H9 (cell line): ENCODE results near the gene SIK2. TPM values are rescaled to one million over a fixed set of nuclear protein-coding genes. Genes with fewer than 3 reads are reported as not detected.

Experiments
- DNase-seq: peaks from one replicate; pipeline ENCODE4 v3.0.0-alpha.2; 2017
- H2AFZ ChIP-seq: one replicate; pipeline ENCODE4 v1.6.1; 2013; ENCODE audit warnings: mild to moderate bottlenecking, low read length, control low read depth, moderate library complexity
- H2AK5ac ChIP-seq: 2 replicates; pipeline ENCODE4 v1.6.1; 2013; ENCODE audit warnings: low read length, control low read depth, mixed read lengths; ENCODE audit not compliant: insufficient read length
- H2BK120ac ChIP-seq: one replicate; pipeline ENCODE4 v1.6.1; 2013; ENCODE audit warnings: low read depth, mild to moderate bottlenecking, low read length, control low read depth, inconsistent platforms; ENCODE audit not compliant: poor library complexity, severe bottlenecking
- H2BK12ac ChIP-seq: 2 replicates; pipeline ENCODE4 v1.6.1; 2013; ENCODE audit warnings: low read length, control low read depth, mixed read lengths, low read depth; ENCODE audit not compliant: insufficient read length
- H2BK15ac ChIP-seq: 2 replicates; pipeline ENCODE4 v1.6.1; 2013; ENCODE audit warnings: low read depth, low read length, control low read depth
- H2BK20ac ChIP-seq: one replicate; pipeline ENCODE4 v1.6.1; 2013; ENCODE audit warnings: low read depth, mild to moderate bottlenecking, low read length, control low read depth, inconsistent platforms; ENCODE audit not compliant: poor library complexity, severe bottlenecking
- H2BK5ac ChIP-seq: 2 replicates; pipeline ENCODE4 v1.6.1; 2013; ENCODE audit warnings: low read length, control low read depth, mixed read lengths; ENCODE audit not compliant: insufficient read length
- H3K14ac ChIP-seq: 2 replicates; pipeline ENCODE4 v1.6.1; 2013; ENCODE audit warnings: low read length, control low read depth; ENCODE audit not compliant: insufficient read depth
- H3K18ac ChIP-seq: 2 replicates; pipeline ENCODE4 v1.6.1; 2013; ENCODE audit warnings: low read depth, mild to moderate bottlenecking, mixed read lengths, low read length, control low read depth; ENCODE audit not compliant: insufficient read length
- H3K23ac ChIP-seq: 2 replicates; pipeline ENCODE4 v1.6.1; 2013; ENCODE audit warnings: low read length, control low read depth, mixed read lengths, low read depth; ENCODE audit not compliant: insufficient read length
- H3K23me2 ChIP-seq: 2 replicates; pipeline ENCODE4 v1.6.1; 2013; ENCODE audit warnings: low read depth, mild to moderate bottlenecking, mixed read lengths, low read length, control low read depth; ENCODE audit not compliant: insufficient read length, poor library complexity, severe bottlenecking
- H3K27ac ChIP-seq: 2 replicates; pipeline ENCODE4 v1.5.1; 2013; ENCODE audit warnings: low read length, control low read depth, mixed read lengths, low read depth; ENCODE audit not compliant: insufficient read length
- H3K27me3 ChIP-seq: 2 replicates; pipeline ENCODE4 v1.6.1; 2013; ENCODE audit warnings: low read length, control low read depth, inconsistent platforms; ENCODE audit not compliant: insufficient read depth
- H3K4ac ChIP-seq: 2 replicates; pipeline ENCODE4 v1.6.1; 2013; ENCODE audit warnings: low read depth, mild to moderate bottlenecking, control low read depth, inconsistent platforms, low read length, moderate library complexity
- H3K4me1 ChIP-seq: 2 replicates; pipeline ENCODE4 v1.6.1; 2013; ENCODE audit warnings: low read length, control low read depth, inconsistent platforms; ENCODE audit not compliant: insufficient read depth
- H3K4me2 ChIP-seq: 2 replicates; pipeline ENCODE4 v1.6.1; 2013; ENCODE audit warnings: low read length, control low read depth, mixed read lengths; ENCODE audit not compliant: insufficient read length, insufficient read depth
- H3K56ac ChIP-seq: 2 replicates; pipeline ENCODE4 v1.6.1; 2013; ENCODE audit warnings: low read depth, mild to moderate bottlenecking, mixed read lengths, low read length, control low read depth; ENCODE audit not compliant: insufficient read length
- H3K79me1 ChIP-seq: 2 replicates; pipeline ENCODE4 v1.6.1; 2013; ENCODE audit warnings: low read depth, mild to moderate bottlenecking, moderate library complexity, low read length, control low read depth, inconsistent platforms; ENCODE audit not compliant: insufficient read depth, poor library complexity, severe bottlenecking
- H3K79me2 ChIP-seq: 2 replicates; pipeline ENCODE4 v1.6.1; 2013; ENCODE audit warnings: low read length, control low read depth, inconsistent platforms; ENCODE audit not compliant: insufficient read depth
- H3K9ac ChIP-seq: 2 replicates; pipeline ENCODE4 v1.6.1; 2013; ENCODE audit warnings: low read length, control low read depth, mixed read lengths; ENCODE audit not compliant: insufficient read length; ENCODE audit errors: extremely low read depth
- H3K9me3 ChIP-seq: one replicate; pipeline ENCODE4 v1.6.1; 2013; ENCODE audit warnings: low read depth, low read length, inconsistent platforms; ENCODE audit not compliant: control insufficient read depth
- H3T11ph ChIP-seq: one replicate; pipeline ENCODE4 v1.6.1; 2013; ENCODE audit warnings: mild to moderate bottlenecking, low read length, control low read depth, inconsistent platforms
- H4K20me1 ChIP-seq: one replicate; pipeline ENCODE4 v1.6.1; 2013; ENCODE audit not compliant: control insufficient read depth, insufficient read length, insufficient read depth
- H4K5ac ChIP-seq: 2 replicates; pipeline ENCODE4 v1.6.1; 2013; ENCODE audit warnings: low read depth, mild to moderate bottlenecking, mixed read lengths, low read length, control low read depth; ENCODE audit not compliant: insufficient read length
- H4K8ac ChIP-seq: replicated peaks from 2 replicates; pipeline ENCODE4 v1.6.1; 2013; ENCODE audit warnings: low read length, control low read depth, mixed read lengths, low read depth; ENCODE audit not compliant: insufficient read length
- H4K91ac ChIP-seq: 2 replicates; pipeline ENCODE4 v1.6.1; 2013; ENCODE audit warnings: low read depth, mild to moderate bottlenecking, moderate library complexity, mixed read lengths, low read length, control low read depth; ENCODE audit not compliant: insufficient read length
- H3K27ac Mint-ChIP-seq, 3 experiments: 2 replicates in 2 of 3; 3 replicates in 1 of 3; pipeline ENCODE4 v1.8.0; 2020 to 2021; ENCODE audit warnings: mixed read lengths in 3 of 3, mild to moderate bottlenecking in 1 of 3, moderate library complexity in 1 of 3
- H3K27me3 Mint-ChIP-seq: 2 replicates; pipeline ENCODE4 v1.8.0; 2021; ENCODE audit warnings: low read depth, mild to moderate bottlenecking, moderate library complexity, mixed read lengths
- H3K36me3 Mint-ChIP-seq, 3 experiments: 2 replicates in 2 of 3; 3 replicates in 1 of 3; pipeline ENCODE4 v1.8.0; 2020 to 2021; ENCODE audit warnings: low read depth in 3 of 3, mixed read lengths in 3 of 3; ENCODE audit not compliant: insufficient read depth in 1 of 3
- H3K4me1 Mint-ChIP-seq, 2 experiments: 2 replicates each; pipeline ENCODE4 v1.8.0; 2020; ENCODE audit warnings: mixed read lengths in 2 of 2
- H3K4me3 Mint-ChIP-seq, 2 experiments: 2 replicates in 1 of 2; 3 replicates in 1 of 2; pipeline ENCODE4 v1.8.0; 2020 to 2021; ENCODE audit warnings: mild to moderate bottlenecking in 2 of 2, mixed read lengths in 2 of 2, moderate library complexity in 1 of 2
- H3K9me3 Mint-ChIP-seq, 2 experiments: 2 replicates in 1 of 2; 3 replicates in 1 of 2; pipeline ENCODE4 v1.8.0; 2020; ENCODE audit warnings: mild to moderate bottlenecking in 2 of 2, mixed read lengths in 2 of 2, moderate library complexity in 1 of 2
- WGBS: extraction: QIAGEN DNeasy Blood & Tissue Kit; methylation state at CpG from one replicate; pipeline ENCODE4 v1.1.7; 2013; ENCODE audit warnings: missing lambda C conversion rate, low lambda C conversion rate, mixed read lengths; ENCODE audit not compliant: insufficient read length; ENCODE audit errors: extremely low coverage; 5-methylcytosine and 5-hydroxymethylcytosine counted together
- total RNA-seq: library from RNA; stranded (reverse); gene quantifications from 2 replicates; pipeline ENCODE4 v1.2.1, GENCODE V29; 2021
- TF ChIP-seq, protein P1 (sequence below): fragments of 200-600 bp; sonication (generic); conservative IDR thresholded peaks from 3 replicates; pipeline ENCODE4 v1.8.0; 2021; ENCODE audit warnings: antibody characterized with exemption, mild to moderate bottlenecking

Gene SIK2
- total RNA-seq, 1 experiment from 2014 or later: 7.5 TPM

DNA sequence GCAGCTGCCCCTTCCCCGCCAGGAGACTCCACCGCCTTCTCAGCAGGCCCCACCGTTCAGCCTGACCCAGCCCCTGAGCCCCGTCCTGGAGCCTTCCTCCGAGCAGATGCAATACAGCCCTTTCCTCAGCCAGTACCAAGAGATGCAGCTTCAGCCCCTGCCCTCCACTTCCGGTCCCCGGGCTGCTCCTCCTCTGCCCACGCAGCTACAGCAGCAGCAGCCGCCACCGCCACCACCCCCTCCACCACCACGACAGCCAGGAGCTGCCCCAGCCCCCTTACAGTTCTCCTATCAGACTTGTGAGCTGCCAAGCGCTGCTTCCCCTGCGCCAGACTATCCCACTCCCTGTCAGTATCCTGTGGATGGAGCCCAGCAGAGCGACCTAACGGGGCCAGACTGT, 121.3 kb downstream of the SIK2 start:
- H2AFZ ChIP-seq: no peak overlapping the region
- no peaks in the 10 kb centered on the region for H3K79me1 ChIP-seq
- H3K4me2 ChIP-seq: no peak overlapping the region
- TF ChIP-seq, protein P1, sequence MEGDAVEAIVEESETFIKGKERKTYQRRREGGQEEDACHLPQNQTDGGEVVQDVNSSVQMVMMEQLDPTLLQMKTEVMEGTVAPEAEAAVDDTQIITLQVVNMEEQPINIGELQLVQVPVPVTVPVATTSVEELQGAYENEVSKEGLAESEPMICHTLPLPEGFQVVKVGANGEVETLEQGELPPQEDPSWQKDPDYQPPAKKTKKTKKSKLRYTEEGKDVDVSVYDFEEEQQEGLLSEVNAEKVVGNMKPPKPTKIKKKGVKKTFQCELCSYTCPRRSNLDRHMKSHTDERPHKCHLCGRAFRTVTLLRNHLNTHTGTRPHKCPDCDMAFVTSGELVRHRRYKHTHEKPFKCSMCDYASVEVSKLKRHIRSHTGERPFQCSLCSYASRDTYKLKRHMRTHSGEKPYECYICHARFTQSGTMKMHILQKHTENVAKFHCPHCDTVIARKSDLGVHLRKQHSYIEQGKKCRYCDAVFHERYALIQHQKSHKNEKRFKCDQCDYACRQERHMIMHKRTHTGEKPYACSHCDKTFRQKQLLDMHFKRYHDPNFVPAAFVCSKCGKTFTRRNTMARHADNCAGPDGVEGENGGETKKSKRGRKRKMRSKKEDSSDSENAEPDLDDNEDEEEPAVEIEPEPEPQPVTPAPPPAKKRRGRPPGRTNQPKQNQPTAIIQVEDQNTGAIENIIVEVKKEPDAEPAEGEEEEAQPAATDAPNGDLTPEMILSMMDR: no peak
- peaks cover 8 to 40% (median 38%) of the 10 kb centered on the region in 3 experiments; a peak in 6 of 7 replicates for H3K36me3 Mint-ChIP-seq
- no CpG with 5 or more reads among the region's 15 CpGs for WGBS
- H3K18ac ChIP-seq: no peak overlapping the region
- no peak overlapping the region for H3K56ac ChIP-seq
- H3K4me3 Mint-ChIP-seq: no peak overlapping the region
- no peaks in the 10 kb centered on the region for H4K20me1 ChIP-seq
- no peaks in the 10 kb centered on the region for H3K9me3 Mint-ChIP-seq
- no peak overlapping the region for H2BK120ac ChIP-seq
- H3K23ac ChIP-seq: no peak overlapping the region
- no peak overlapping the region for H4K8ac ChIP-seq
- no peak overlapping the region for H2BK15ac ChIP-seq
- H3K27me3 Mint-ChIP-seq: no peaks in the 10 kb centered on the region
- no peaks in the 10 kb centered on the region; the same call in 1 of the 2 replicates for H3K4me1 ChIP-seq
- H3K27ac Mint-ChIP-seq: peak overlapping the region in 2 of 3 experiments; percentile 68 to 74; a peak in 4 of 7 replicates
- no peak overlapping the region for H2AK5ac ChIP-seq
- H3K27ac ChIP-seq: no peak overlapping the region
- peak; percentile 50 for DNase-seq
- no peaks in the 10 kb centered on the region for H3K27me3 ChIP-seq
- no peak overlapping the region for H4K91ac ChIP-seq
- no peak overlapping the region for H2BK12ac ChIP-seq
- no peak overlapping the region; the same call in 1 of the 2 replicates for H3K14ac ChIP-seq
- no peak overlapping the region for H2BK20ac ChIP-seq
- no peak overlapping the region for H4K5ac ChIP-seq
- no peak overlapping the region for H3K9ac ChIP-seq
- H3K4me1 Mint-ChIP-seq: peaks cover 16 to 21% of the 10 kb centered on the region in 2 experiments
- no peak overlapping the region for H3T11ph ChIP-seq
- no peaks in the 10 kb centered on the region for H3K79me2 ChIP-seq
- no peak overlapping the region for H2BK5ac ChIP-seq
- no peak overlapping the region for H3K4ac ChIP-seq
- no peaks in the 10 kb centered on the region for H3K23me2 ChIP-seq
- no peaks in the 10 kb centered on the region for H3K9me3 ChIP-seq
